Heart left ventricle (tissue), 16 donors: ENCODE results near the gene EFNA2. TPM values are rescaled to one million over a fixed set of nuclear protein-coding genes. Genes with fewer than 3 reads are reported as not detected.

Source experiments
- ATAC-seq, 4 donors: fragments of 200-7000 bp; cut with Tn5 transposase; one replicate each; pipeline ENCODE4 v1.9.1; 2020 to 2022; ENCODE audit warnings: moderate library complexity in 4 of 4, mild to moderate bottlenecking in 3 of 4, moderate number of reproducible peaks in 1 of 4
- DNase-seq, 5 donors: peaks; one replicate each; pipeline ENCODE4 v3.0.0-alpha.2; 2020
- H3K27ac ChIP-seq, 12 donors: fragments of 200-600 bp; sonication (generic) in 4 of 12; one replicate each; pipeline versions ENCODE4 v1.5.0 to v1.8.0; 2016 to 2022; ENCODE audit warnings: mild to moderate bottlenecking in 2 of 12
- H3K27me3 ChIP-seq, 9 donors: fragments of 200-600 bp; sonication (generic) in 2 of 9; one replicate each; pipeline versions ENCODE4 v1.5.1 to v1.8.0; 2016 to 2022; ENCODE audit warnings: mild to moderate bottlenecking in 3 of 9
- H3K36me3 ChIP-seq, 9 donors: fragments of 200-600 bp; sonication (generic) in 2 of 9; one replicate each; pipeline versions ENCODE4 v1.5.0 to v1.8.0; 2018 to 2022; ENCODE audit warnings: mild to moderate bottlenecking in 2 of 9
- H3K4me1 ChIP-seq, 12 donors: fragments of 200-600 bp; sonication (generic) in 4 of 12; one replicate each; pipeline versions ENCODE4 v1.5.0 to v1.8.0; 2016 to 2022; ENCODE audit warnings: mild to moderate bottlenecking in 3 of 12
- H3K4me3 ChIP-seq, 12 donors: fragments of 200-600 bp; sonication (generic) in 4 of 12; one replicate each; pipeline versions ENCODE4 v1.5.0 to v1.8.0; 2017 to 2022; ENCODE audit warnings: mild to moderate bottlenecking in 9 of 12, moderate library complexity in 4 of 12
- H3K9me3 ChIP-seq, 12 donors: fragments of 200-600 bp; sonication (generic) in 4 of 12; one replicate each; pipeline versions ENCODE4 v1.5.0 to v1.8.0; 2016 to 2022; ENCODE audit warnings: mild to moderate bottlenecking in 1 of 12
- CTCF ChIP-seq, 12 donors: fragments of 200-600 bp; sonication (generic) in 4 of 12; IDR thresholded peaks; one replicate each; pipeline versions ENCODE4 v1.5.0 to v1.8.0; 2018 to 2022; ENCODE audit warnings: antibody characterized with exemption in 12 of 12, mild to moderate bottlenecking in 5 of 12
- POLR2A ChIP-seq, 2 donors: fragments of 450-650 bp; IDR thresholded peaks; one replicate each; pipeline ENCODE4 v1.6.1; 2017; ENCODE audit warnings: antibody characterized with exemption in 2 of 2, mild to moderate bottlenecking in 2 of 2, moderate library complexity in 2 of 2
- WGBS, 4 donors: extraction: QIAGEN DNeasy Blood & Tissue Kit in 2 of 4; methylation state at CpG; one replicate each; pipeline versions ENCODE4 v1.1.5 to v1.1.7; 2013 to 2018; 5-methylcytosine and 5-hydroxymethylcytosine counted together
- intact Hi-C, 10 donors: fragments of 100-400 bp; cut with DNase I; formaldehyde crosslinking; loops; one replicate each; pipeline versions ENCODE4 v1.11.1 to v1.14.2; 2022
- polyA plus RNA-seq, 2 donors: library from polyadenylated mRNA; stranded (reverse); fragments of 200-250 nt; gene quantifications; one replicate each; pipeline ENCODE4 v1.2.3, GENCODE V29; 2013
- total RNA-seq, 9 donors: library from RNA; depleted of rRNA in 2 of 9; stranded (reverse); fragments of >200 nt in 2 of 9; fragmentation: NEBNext Ultra II Directional in 3 of 9; extraction: Animal tissue kit (Norgen Biotek cat#: 25700) in 3 of 9; gene quantifications; one replicate each; pipeline versions ENCODE4 v1.1.0 to v1.2.4, GENCODE V29; 2016 to 2023
- donor health status: ischemic (EF 13 %, LVEDD 7.1; RV severe dilation, severe dysfunction).
- donor health status: healthy with polysubstance abuse.
- donor health status: DM: no; HTN: yes; CAD: no.
- donor health status: DM: no; HTN: no; CAD: no.
- donor health status: ischemic (EF 25% LVEDD 6.9; RV normal size, moderate dysfunction).
- donor health status: ischemic (EF 25% LVEDD 5.7; RV mildly dilated, moderate dysfunction).
- donor health status: healthy.
- donor health status: DM: yes; HTN: yes; CAD: no.
- donor health status: ischemic (EF 35%, LVEDD 5.7; RV mildly dilated, moderate dysfunction).
- donor health status: nonischemic (EF 11% LVEDD 7.7; RV severe dilation, severe dysfunction).
- donor health status: DM: yes; HTN: yes; CAD: no.
- donor health status: PGD.
- donor health status: ischemic (EF 29% LVEDD 5.4; RV normal size, mild dysfunction).
- donor health status: nonischemic (EF 23%, LVEDD 6.1; RV moderate dilation, normal function).

EFNA2 gene
- total and polyA plus RNA-seq, 11 donors, result not detected

GRCh38 chr19:1259206-1259875 is 26.3 kb upstream of the EFNA2 start:
- 16 to 28% (median 23%) methylated on average over 12 to 17 of the region's 17 CpGs for WGBS, 4 donors
- TF ChIP-seq CTCF (IDR thresholded peaks at IDR 0.05) (no peak), POLR2A (IDR thresholded peaks at IDR 0.05) (peak in 1 of 2 donors; percentile 58)
- Histone ChIP-seq H3K4me3 (peak overlapping the region in 10 of 12 donors; percentile 3 to 82 (median 36)), H3K36me3 (peaks cover 6 to 46% (median 40%) of the 10 kb centered on the region in 9 donors), H3K9me3 (no peaks in the 10 kb centered on the region), H3K27ac (peak overlapping the region; percentile 84 to 100 (median 98)), H3K27me3 (no peaks in the 10 kb centered on the region), H3K4me1 (peaks cover 21 to 83% (median 78%) of the 10 kb centered on the region in 12 donors)
- DNase-seq (peak; percentile 87 to 93 (median 89)), ATAC-seq (peak; percentile 29 to 68 (median 32))
- intact Hi-C loops, result no loop called here

GRCh38 chr19:1259876-1260748 is 25.6 kb upstream of the EFNA2 start:
- WGBS, 4 donors, result 16 to 26% (median 24%) methylated on average over 14 to 33 of the region's 33 CpGs
- Histone ChIP-seq H3K9me3 (no peaks in the 10 kb centered on the region), H3K4me3 (peak overlapping the region in 10 of 12 donors; percentile 27 to 82 (median 73)), H3K27me3 (no peaks in the 10 kb centered on the region), H3K27ac (peak overlapping the region; percentile 84 to 100 (median 98)), H3K4me1 (peaks cover 20 to 79% (median 73%) of the 10 kb centered on the region in 12 donors), H3K36me3 (peaks cover 6 to 39% (median 32%) of the 10 kb centered on the region in 9 donors)
- intact Hi-C loops, result no loop called here
- TF ChIP-seq CTCF (IDR thresholded peaks at IDR 0.05) (no peak), POLR2A (IDR thresholded peaks at IDR 0.05) (no peak)
- peak; percentile 0 to 18 (median 2) for ATAC-seq
- DNase-seq, result peak in 4 of 5 donors; percentile 49 to 60 (median 56)

- Histone ChIP-seq H3K27me3 (no peaks in the 10 kb centered on the region), H3K4me1 (peaks cover 12 to 79% (median 73%) of the 10 kb centered on the region in 12 donors), H3K9me3 (no peaks in the 10 kb centered on the region), H3K36me3 (peaks cover 0 to 30% (median 24%) of the 10 kb centered on the region in 9 donors), H3K4me3 (peak overlapping the region; percentile 40 to 82 (median 72)), H3K27ac (peak overlapping the region; percentile 87 to 100 (median 98))
- TF ChIP-seq CTCF (IDR thresholded peaks at IDR 0.05), result no peak
- peak; percentile 26 to 60 for TF ChIP-seq POLR2A (IDR thresholded peaks at IDR 0.05)
- 0 to 2% (median 1%) methylated on average over 18 to 83 of the region's 83 CpGs for WGBS, 4 donors
- intact Hi-C loops, result no loop called here
- peak; percentile 97 to 99 (median 98) for DNase-seq
- ATAC-seq, result peak; percentile 76 to 83 (median 80)
These were observed 24.7 kb upstream of the EFNA2 start for GRCh38 chr19:1260749-1261537.
